ENCODE data around the gene AUNIP.

DNA sequence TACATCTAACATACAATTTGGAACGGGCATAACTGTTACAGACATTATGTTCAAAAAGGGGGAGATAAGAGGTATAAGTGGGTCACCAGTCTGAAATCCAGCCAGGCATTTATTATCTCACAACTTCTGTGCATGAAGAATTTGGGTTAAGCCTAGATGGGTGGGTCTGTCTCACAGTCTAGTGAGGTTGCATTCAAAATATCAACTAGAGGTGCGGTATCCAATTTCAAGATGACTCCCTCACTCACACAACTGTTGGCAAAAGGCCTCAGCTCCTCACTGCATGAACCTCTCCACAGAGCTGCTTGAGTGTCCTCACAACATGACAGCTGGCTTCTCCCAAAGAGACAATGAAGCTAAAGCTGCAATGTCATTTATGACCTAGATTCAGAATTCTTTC, 4.7 kb downstream of the AUNIP start:
- TF ChIP-seq, protein P1, sequence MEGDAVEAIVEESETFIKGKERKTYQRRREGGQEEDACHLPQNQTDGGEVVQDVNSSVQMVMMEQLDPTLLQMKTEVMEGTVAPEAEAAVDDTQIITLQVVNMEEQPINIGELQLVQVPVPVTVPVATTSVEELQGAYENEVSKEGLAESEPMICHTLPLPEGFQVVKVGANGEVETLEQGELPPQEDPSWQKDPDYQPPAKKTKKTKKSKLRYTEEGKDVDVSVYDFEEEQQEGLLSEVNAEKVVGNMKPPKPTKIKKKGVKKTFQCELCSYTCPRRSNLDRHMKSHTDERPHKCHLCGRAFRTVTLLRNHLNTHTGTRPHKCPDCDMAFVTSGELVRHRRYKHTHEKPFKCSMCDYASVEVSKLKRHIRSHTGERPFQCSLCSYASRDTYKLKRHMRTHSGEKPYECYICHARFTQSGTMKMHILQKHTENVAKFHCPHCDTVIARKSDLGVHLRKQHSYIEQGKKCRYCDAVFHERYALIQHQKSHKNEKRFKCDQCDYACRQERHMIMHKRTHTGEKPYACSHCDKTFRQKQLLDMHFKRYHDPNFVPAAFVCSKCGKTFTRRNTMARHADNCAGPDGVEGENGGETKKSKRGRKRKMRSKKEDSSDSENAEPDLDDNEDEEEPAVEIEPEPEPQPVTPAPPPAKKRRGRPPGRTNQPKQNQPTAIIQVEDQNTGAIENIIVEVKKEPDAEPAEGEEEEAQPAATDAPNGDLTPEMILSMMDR (IDR thresholded peaks at IDR 0.05) = no peak
- TF ChIP-seq POLR2A (IDR thresholded peaks at IDR 0.05) = no peak

Measured in heart left ventricle (tissue), 13 donors.